HepG2 (cell line): ENCODE data around the gene PDGFA. TPM values are rescaled to one million over a fixed set of nuclear protein-coding genes. Genes with fewer than 3 reads are reported as not detected.

Experiments used
- ATAC-seq: fragments of 200-7000 bp; cut with Tn5 transposase; 3 replicates; pipeline ENCODE4 v1.9.1; 2020; ENCODE audit warnings: mild to moderate bottlenecking, moderate library complexity
- BruUV-seq: library from RNA; stranded (reverse); fragments of 400-500 nt; replicated peaks from 2 replicates; lab custom pipeline; 2021; lab: Mats Ljungman, UMichigan
- CTCF ChIA-PET: fragments of 300-600 bp; formaldehyde crosslinking; extraction: SDS; loops from one replicate; lab custom pipeline; 2021; ENCODE audit warnings: low total read pairs, inconsistent platforms, low intra/inter-chr PET ratio; lab: Yijun Ruan, JAX
- POLR2A ChIA-PET: fragments of 350-600 bp; sonication (Branson Sonifier 250); formaldehyde crosslinking; loops from one replicate; lab custom pipeline; 2020; ENCODE audit warnings: antibody characterized with exemption, inconsistent platforms; lab: Yijun Ruan, JAX
- DNase-seq: peaks from one replicate; pipeline ENCODE4 v3.0.0-alpha.2; 2015; ENCODE audit warnings: low spot score
- FAIRE-seq: peaks from 3 replicates; lab custom pipeline; 2011; peaks lifted over from hg19 to GRCh38; lab: Jason Lieb, UNC
- H2AFZ ChIP-seq: one replicate; pipeline ENCODE4 v1.6.1; 2011; ENCODE audit warnings: low read length, inconsistent platforms
- H3K27ac ChIP-seq: fragments of 300-600 bp; 3 replicates; pipeline ENCODE4 v1.8.0; 2011; ENCODE audit warnings: mixed run types, mild to moderate bottlenecking, mixed read lengths, low read length, inconsistent platforms; ENCODE audit not compliant: insufficient read depth; ENCODE audit errors: extremely low read length
- H3K27me3 ChIP-seq, 2 experiments: fragments of 200-600 bp in 1 of 2; 2 replicates in 1 of 2; 3 replicates in 1 of 2; pipeline versions ENCODE4 v1.6.0 to v1.8.0; 2011; ENCODE audit warnings: low read length in 2 of 2, mild to moderate bottlenecking in 2 of 2, moderate library complexity in 2 of 2, inconsistent platforms in 1 of 2; ENCODE audit not compliant: insufficient read depth in 2 of 2, control insufficient read depth in 1 of 2
- H3K36me3 ChIP-seq, 2 experiments: fragments of 200-600 bp in 1 of 2; replicated peaks in 1 of 2; 2 replicates in 1 of 2; 3 replicates in 1 of 2; pipeline versions ENCODE4 v1.5.1 to v1.8.0; 2011; ENCODE audit warnings: low read length in 2 of 2, inconsistent platforms in 1 of 2; ENCODE audit not compliant: insufficient read depth in 2 of 2, control insufficient read depth in 1 of 2
- H3K4me1 ChIP-seq: 2 replicates; pipeline ENCODE4 v1.5.1; 2012; ENCODE audit warnings: low read length, inconsistent platforms; ENCODE audit not compliant: insufficient read depth
- H3K4me2 ChIP-seq: 2 replicates; pipeline ENCODE4 v1.6.0; 2011; ENCODE audit warnings: low read depth, low read length, inconsistent platforms
- H3K4me3 ChIP-seq, 3 experiments: fragments of 200-600 bp in 1 of 3; sonication (generic), shearing (Covaris generic) in 1 of 3; replicated peaks in 1 of 3; 2 replicates each; pipeline ENCODE4 v1.5.1; 2011 to 2016; ENCODE audit warnings: low read length in 3 of 3, inconsistent platforms in 2 of 3, low read depth in 2 of 3, mild to moderate bottlenecking in 2 of 3, control low read depth in 1 of 3, mixed read lengths in 1 of 3; ENCODE audit not compliant: insufficient read depth in 1 of 3
- H3K79me2 ChIP-seq: one replicate; pipeline ENCODE4 v1.6.1; 2011; ENCODE audit warnings: low read length, inconsistent platforms; ENCODE audit not compliant: insufficient read depth
- H3K9ac ChIP-seq: 2 replicates; pipeline ENCODE4 v1.6.0; 2011; ENCODE audit warnings: mild to moderate bottlenecking, low read depth, low read length, inconsistent platforms; ENCODE audit not compliant: insufficient read depth
- H3K9me3 ChIP-seq: 2 replicates; pipeline ENCODE4 v1.5.1; 2012; ENCODE audit warnings: mild to moderate bottlenecking, low read length
- H4K20me1 ChIP-seq: 2 replicates; pipeline ENCODE4 v1.6.0; 2011; ENCODE audit warnings: inconsistent platforms, mild to moderate bottlenecking, low read length, moderate library complexity; ENCODE audit not compliant: insufficient read depth
- KLF16 ChIP-seq, 2 experiments: sonication (generic) in 1 of 2; formaldehyde crosslinking in 1 of 2; IDR thresholded peaks; 2 replicates each; pipeline versions ENCODE4 v1.6.1 to v1.8.0; 2016 to 2023; ENCODE audit warnings: missing genetic modification reagents in 2 of 2, missing compliant biosample characterization in 1 of 2
- NR2F6 ChIP-seq, 2 experiments: IDR thresholded peaks; 2 replicates each; pipeline ENCODE4 v1.6.1; 2016; ENCODE audit warnings: antibody characterized with exemption in 1 of 2, mild to moderate bottlenecking in 1 of 2
- YY1 ChIP-seq: IDR thresholded peaks from 2 replicates; pipeline ENCODE4 v1.6.1; 2011; ENCODE audit warnings: low read length, low read depth, moderate library complexity, mild to moderate bottlenecking; ENCODE audit not compliant: insufficient read depth, insufficient replicate concordance
- ZNF263 ChIP-seq: sonication (generic); formaldehyde crosslinking; IDR thresholded peaks from 2 replicates; pipeline ENCODE4 v1.4.0; 2020; ENCODE audit warnings: missing genetic modification reagents
- ZNF329 ChIP-seq: sonication (generic); formaldehyde crosslinking; IDR thresholded peaks from 2 replicates; pipeline ENCODE4 v1.9.0; 2021; ENCODE audit warnings: low read depth, mild to moderate bottlenecking, missing genetic modification reagents
- ZNF687 ChIP-seq: sonication (generic); formaldehyde crosslinking; IDR thresholded peaks from 2 replicates; pipeline ENCODE4 v1.5.1; 2020; ENCODE audit warnings: mild to moderate bottlenecking, missing genetic modification reagents, moderate library complexity
- WGBS: methylation state at CpG from one replicate; pipeline ENCODE4 v1.1.6; 2017; ENCODE audit warnings: low lambda C conversion rate; 5-methylcytosine and 5-hydroxymethylcytosine counted together
- in situ Hi-C: cut with HindIII; loops from 2 replicates; pipeline ENCODE4 v1.10.0; 2017; ENCODE audit warnings: low pct_unique_long_range_greater_than_20kb; ENCODE audit not compliant: extremely low pct_ligation_motif_present
- intact Hi-C: fragments of 100-400 bp; cut with micrococcal nuclease; formaldehyde crosslinking; loops from one replicate; pipeline ENCODE4 v1.10.0; 2022; ENCODE audit not compliant: unreplicated experiment
- polyA plus RNA-seq, 8 experiments: library from polyadenylated mRNA; depleted of rRNA in 3 of 8; stranded (reverse) in 7 of 8; unstranded in 1 of 8; fragments of >200 nt; fragmentation: Illumina TruSeq in 4 of 8; extraction: Trizol in 4 of 8; gene quantifications; 2 replicates each; pipeline versions ENCODE4 v1.2.1 to v1.2.3, GENCODE V29; 2011 to 2016; ENCODE audit warnings: low read depth in 4 of 8, missing spikeins in 1 of 8, mixed read lengths in 1 of 8; ENCODE audit not compliant: insufficient read depth in 1 of 8
- total RNA-seq, 5 experiments: library from RNA; depleted of rRNA; stranded (reverse); fragments of >200 nt; fragmentation: Illumina TruSeq; extraction: Trizol; gene quantifications; 2 replicates each; pipeline ENCODE4 v1.2.3, GENCODE V29; 2016; ENCODE audit warnings: low read depth in 1 of 5

PDGFA gene
- total and polyA plus RNA-seq, 2 of the 13 experiments (the other 11 are each of a cell fraction or from before 2014, with no cell fraction given): 1.5 to 3.4 TPM

GRCh38 chr7:532379-533143 lies 12.9 kb upstream of the PDGFA start:
- no peak for DNase-seq
- Histone ChIP-seq H3K27ac (no peak overlapping the region), H3K9ac (no peak overlapping the region), H3K79me2 (no peaks in the 10 kb centered on the region), H3K4me2 (no peak overlapping the region), H3K27me3 (peaks cover 3 to 30% of the 10 kb centered on the region in 2 experiments), H4K20me1 (no peaks in the 10 kb centered on the region)
- WGBS: 23% methylated on average over 5 of the region's 15 CpGs
- in situ Hi-C loops: no loop called here
- TF ChIP-seq KLF16 (CRISPR knock-in tag; IDR thresholded peaks at IDR 0.05): no peak
- TF ChIP-seq ZNF263 (CRISPR knock-in tag): peak; percentile 79
- 0 out of 2 replicates have a peak, but pooled peaks have one; percentile 4 for TF ChIP-seq ZNF687
- TF ChIP-seq ZNF329 (CRISPR knock-in tag): peak; percentile 97
- TF ChIP-seq NR2F6 (IDR thresholded peaks at IDR 0.05): no peak
- peak; percentile 26; the same call in 1 of the 2 replicates for TF ChIP-seq NR2F6 (CRISPR knock-in tag; IDR thresholded peaks at IDR 0.05)
- TF ChIP-seq YY1: no peak
- TF ChIP-seq, all 625 proteins: peak for 4
- POLR2A ChIA-PET: no interaction called here
- H3K9me3 ChIP-seq: no peaks in the 10 kb centered on the region
- CTCF ChIA-PET: no interaction called here
- no peaks in the 10 kb centered on the region for H3K36me3 ChIP-seq
- peak; percentile 56 for ATAC-seq
- intact Hi-C loops: loop anchor here (10.0 kb wide), 1 partner anchor 82 kb away; no protein-coding TSS in a partner anchor
- no peak overlapping the region; a peak in 1 of 6 replicates for H3K4me3 ChIP-seq
- no peak for FAIRE-seq
- peaks cover 10% of the 10 kb centered on the region for H3K4me1 ChIP-seq
- BruUV-seq: no TSS peak
- H2AFZ ChIP-seq: no peak overlapping the region
